A673 (cell line): ENCODE data around the gene GPR21. TPM values are rescaled to one million over a fixed set of nuclear protein-coding genes. Genes with fewer than 3 reads are reported as not detected.

Experiments
- BruUV-seq: library from RNA; stranded (reverse); fragments of 400-500 nt; replicated peaks from 2 replicates; lab custom pipeline; 2021; lab: Mats Ljungman, UMichigan
- CTCF ChIA-PET: fragments of 300-600 bp; sonication (Branson Sonifier 250); formaldehyde crosslinking; loops from one replicate; lab custom pipeline; 2022; ENCODE audit warnings: antibody characterized with exemption; lab: Charles Lee
- POLR2A ChIA-PET: fragments of 300-600 bp; sonication (Branson Sonifier 250); formaldehyde crosslinking; loops from one replicate; lab custom pipeline; 2022; ENCODE audit warnings: antibody characterized with exemption; ENCODE audit not compliant: low non-redundant PET; lab: Charles Lee
- DNase-seq: peaks from one replicate; pipeline ENCODE4 v3.0.0-alpha.2; 2015; ENCODE audit warnings: low spot score
- H3K27ac ChIP-seq: fragments of 200-600 bp; sonication (generic); 2 replicates; pipeline ENCODE4 v1.5.1; 2016; ENCODE audit warnings: mixed run types, low read depth, mild to moderate bottlenecking, mixed read lengths, antibody characterized with exemption, low read length; ENCODE audit not compliant: poor library complexity, severe bottlenecking
- H3K27me3 ChIP-seq: fragments of 200-600 bp; sonication (generic); replicated peaks from 2 replicates; pipeline ENCODE4 v1.6.1; 2017; ENCODE audit warnings: mixed run types, low read depth, mild to moderate bottlenecking, mixed read lengths, antibody characterized with exemption, low read length; ENCODE audit not compliant: insufficient read depth, poor library complexity
- H3K36me3 ChIP-seq: fragments of 200-600 bp; sonication (generic); 2 replicates; pipeline ENCODE4 v1.6.1; 2016; ENCODE audit warnings: mixed run types, mild to moderate bottlenecking, mixed read lengths, antibody characterized with exemption, low read length; ENCODE audit not compliant: insufficient read depth, poor library complexity, severe bottlenecking
- H3K4me1 ChIP-seq: fragments of 200-600 bp; sonication (generic); 2 replicates; pipeline ENCODE4 v1.6.1; 2017; ENCODE audit warnings: mixed run types, mild to moderate bottlenecking, mixed read lengths, antibody characterized with exemption, low read length; ENCODE audit not compliant: insufficient read depth, poor library complexity, severe bottlenecking
- H3K4me3 ChIP-seq: fragments of 200-600 bp; sonication (generic); 2 replicates; pipeline ENCODE4 v1.5.1; 2016; ENCODE audit warnings: low read depth, mixed run types, mild to moderate bottlenecking, mixed read lengths, low read length; ENCODE audit not compliant: poor library complexity, severe bottlenecking
- H3K9me3 ChIP-seq: fragments of 200-600 bp; sonication (generic); 2 replicates; pipeline ENCODE4 v1.6.1; 2016; ENCODE audit warnings: mixed run types, low read depth, mild to moderate bottlenecking, mixed read lengths, antibody characterized with exemption, low read length; ENCODE audit not compliant: poor library complexity, severe bottlenecking
- EZH2 ChIP-seq: fragments of 200-600 bp; sonication (generic); IDR thresholded peaks from 2 replicates; pipeline ENCODE4 v1.6.1; 2017; ENCODE audit warnings: borderline replicate concordance, low read depth, mild to moderate bottlenecking, mixed read lengths, antibody characterized with exemption, low read length; ENCODE audit not compliant: poor library complexity, severe bottlenecking
- intact Hi-C: fragments of 100-400 bp; cut with micrococcal nuclease; formaldehyde crosslinking; loops from one replicate; pipeline ENCODE4 v1.10.0; 2022; ENCODE audit not compliant: unreplicated experiment
- total RNA-seq: library from RNA; stranded (reverse); gene quantifications from 2 replicates; pipeline ENCODE4 v1.2.3, GENCODE V29; 2021
- TF ChIP-seq, protein P1 (sequence below): fragments of 300-800, 200-600 bp; sonication (generic); conservative IDR thresholded peaks from 2 replicates; pipeline ENCODE4 v1.5.1; 2017; ENCODE audit warnings: low read depth, mild to moderate bottlenecking, antibody characterized with exemption, low read length, moderate library complexity, mixed read lengths

GPR21 gene
- total RNA-seq, 1 experiment from 2014 or later = not detected

DNA sequence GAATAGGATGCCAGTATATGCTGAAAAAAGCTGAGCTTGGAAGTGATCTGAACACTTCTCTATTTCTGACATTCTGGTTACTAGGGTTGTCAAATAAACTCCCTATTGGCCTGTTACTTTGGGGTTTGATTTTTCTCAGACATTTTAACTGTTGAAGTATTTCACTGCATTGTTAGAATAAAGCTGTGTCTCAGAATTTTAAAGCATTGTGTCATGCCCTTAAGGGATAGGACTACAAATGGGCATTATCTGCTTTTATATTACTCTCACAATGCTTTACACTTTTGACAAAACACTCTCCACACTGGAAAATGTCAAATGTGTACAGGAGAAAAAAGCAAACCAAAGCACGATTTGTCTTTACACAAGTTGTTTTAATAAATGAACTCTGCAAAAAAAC is 16.8 kb upstream of the GPR21 start:
- H3K9me3 ChIP-seq = no peaks in the 10 kb centered on the region
- CTCF ChIA-PET = no interaction called here

DNA sequence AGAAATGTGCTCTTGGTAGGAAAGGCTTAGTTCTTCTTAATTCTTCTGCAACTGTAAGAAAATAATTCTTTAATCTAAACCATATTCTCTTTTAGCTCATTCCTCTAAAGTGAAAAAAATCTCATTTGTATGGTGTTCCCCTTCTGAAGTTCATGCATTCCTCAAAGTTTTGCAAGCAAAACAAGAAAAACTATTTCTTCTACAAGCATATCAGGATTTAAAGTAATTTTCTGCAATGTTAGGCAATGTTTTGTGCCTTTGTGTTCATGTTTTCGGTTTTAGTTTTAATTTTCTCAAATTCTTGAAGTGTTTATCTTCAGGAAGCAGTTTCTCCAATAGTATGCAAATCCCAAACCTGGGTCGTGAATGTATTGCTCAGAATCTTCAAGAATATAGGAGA is 12.7 kb upstream of the GPR21 start:
- Histone ChIP-seq H3K4me1 (no peaks in the 10 kb centered on the region), H3K36me3 (peaks cover 41% of the 10 kb centered on the region), H3K27ac (no peak overlapping the region), H3K9me3 (no peaks in the 10 kb centered on the region), H3K27me3 (no peaks in the 10 kb centered on the region), H3K4me3 (no peak overlapping the region)
- BruUV-seq = no TSS peak
- intact Hi-C loops = no loop called here
- TF ChIP-seq, protein P1, sequence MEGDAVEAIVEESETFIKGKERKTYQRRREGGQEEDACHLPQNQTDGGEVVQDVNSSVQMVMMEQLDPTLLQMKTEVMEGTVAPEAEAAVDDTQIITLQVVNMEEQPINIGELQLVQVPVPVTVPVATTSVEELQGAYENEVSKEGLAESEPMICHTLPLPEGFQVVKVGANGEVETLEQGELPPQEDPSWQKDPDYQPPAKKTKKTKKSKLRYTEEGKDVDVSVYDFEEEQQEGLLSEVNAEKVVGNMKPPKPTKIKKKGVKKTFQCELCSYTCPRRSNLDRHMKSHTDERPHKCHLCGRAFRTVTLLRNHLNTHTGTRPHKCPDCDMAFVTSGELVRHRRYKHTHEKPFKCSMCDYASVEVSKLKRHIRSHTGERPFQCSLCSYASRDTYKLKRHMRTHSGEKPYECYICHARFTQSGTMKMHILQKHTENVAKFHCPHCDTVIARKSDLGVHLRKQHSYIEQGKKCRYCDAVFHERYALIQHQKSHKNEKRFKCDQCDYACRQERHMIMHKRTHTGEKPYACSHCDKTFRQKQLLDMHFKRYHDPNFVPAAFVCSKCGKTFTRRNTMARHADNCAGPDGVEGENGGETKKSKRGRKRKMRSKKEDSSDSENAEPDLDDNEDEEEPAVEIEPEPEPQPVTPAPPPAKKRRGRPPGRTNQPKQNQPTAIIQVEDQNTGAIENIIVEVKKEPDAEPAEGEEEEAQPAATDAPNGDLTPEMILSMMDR = no peak
- no peak for TF ChIP-seq EZH2
- no peak for DNase-seq
- ChIA-PET POLR2A (no interaction called here), CTCF (interaction anchor here (0.6 kb wide), 1 partner anchor 365 kb away, joined by 3 read pairs; no protein-coding TSS in a partner anchor)

More for the DNA sequence above, 16.8 kb upstream of the GPR21 start:
- Histone ChIP-seq H3K4me3 (no peak overlapping the region), H3K4me1 (no peaks in the 10 kb centered on the region), H3K27me3 (no peaks in the 10 kb centered on the region), H3K36me3 (peaks cover 58% of the 10 kb centered on the region), H3K27ac (no peak overlapping the region)
- POLR2A ChIA-PET = no interaction called here
- TF ChIP-seq EZH2 = no peak
- TF ChIP-seq, protein P1 = no peak
- BruUV-seq = no TSS peak
- intact Hi-C loops = no loop called here
- DNase-seq = no peak

DNA sequence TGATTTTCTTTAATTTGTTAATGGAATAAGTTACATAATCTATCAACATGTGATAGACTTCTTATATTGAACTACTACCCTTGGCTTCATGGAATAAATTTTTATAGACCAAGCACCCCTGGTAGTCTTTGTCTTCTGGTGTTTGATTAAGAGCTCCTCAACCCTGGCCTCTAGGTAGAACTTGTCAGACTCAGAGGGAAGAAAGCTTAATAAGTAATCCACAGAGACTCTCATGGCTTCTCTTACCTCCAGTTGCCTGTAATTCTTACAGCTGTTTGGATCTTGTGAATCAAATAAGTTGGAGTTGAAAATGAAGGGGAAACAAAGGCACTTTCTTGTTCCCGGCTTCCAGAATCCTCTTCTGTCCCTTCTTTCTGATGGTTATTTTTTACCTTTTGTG is 7.0 kb upstream of the GPR21 start:
- no peaks in the 10 kb centered on the region for H3K4me1 ChIP-seq
- H3K27ac ChIP-seq = no peak overlapping the region
- ChIA-PET CTCF (no interaction called here), POLR2A (no interaction called here)
- DNase-seq = no peak
- no TSS peak for BruUV-seq
- no peak for TF ChIP-seq EZH2
- H3K27me3 ChIP-seq = no peaks in the 10 kb centered on the region
- no peak overlapping the region for H3K4me3 ChIP-seq
- no peaks in the 10 kb centered on the region for H3K9me3 ChIP-seq
- intact Hi-C loops = no loop called here
- H3K36me3 ChIP-seq = peaks cover 15% of the 10 kb centered on the region

DNA sequence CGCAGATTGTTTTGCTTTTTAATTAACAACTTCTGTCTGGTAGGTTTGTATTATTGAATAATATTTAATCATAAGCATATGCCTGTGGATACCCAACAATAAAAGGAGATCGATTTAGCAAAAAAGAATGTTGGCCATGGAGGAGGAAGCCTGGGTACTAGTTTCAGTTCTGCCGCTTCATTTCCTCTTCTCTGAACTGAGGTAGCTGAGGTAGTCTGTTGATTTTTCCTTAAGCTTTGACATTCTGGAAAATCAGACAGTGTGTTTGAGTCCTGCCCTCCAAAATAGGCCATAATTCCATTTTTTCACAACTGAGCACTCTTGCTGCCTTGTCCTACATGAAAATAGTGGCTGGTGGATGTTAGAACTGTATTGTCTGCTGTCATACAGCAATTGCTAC is 6.0 kb upstream of the GPR21 start:
- no peak for TF ChIP-seq EZH2
- TF ChIP-seq, protein P1 = no peak
- no peak overlapping the region for H3K4me3 ChIP-seq
- ChIA-PET POLR2A (no interaction called here), CTCF (no interaction called here)
- peaks cover 9% of the 10 kb centered on the region for H3K36me3 ChIP-seq
- no peak overlapping the region for H3K27ac ChIP-seq
- no peaks in the 10 kb centered on the region for H3K9me3 ChIP-seq
- BruUV-seq = no TSS peak
- no peaks in the 10 kb centered on the region for H3K27me3 ChIP-seq
- peaks cover 7% of the 10 kb centered on the region for H3K4me1 ChIP-seq
- no peak for DNase-seq
- intact Hi-C loops = no loop called here
